Peyer's patch (tissue), 4 donors: ENCODE results near the gene GTPBP10.

Experiments used
- CTCF ChIP-seq, 6 experiments: fragments of 450-650 bp in 4 of 6; fragments of 200-600 bp in 2 of 6; sonication (generic) in 1 of 6; IDR thresholded peaks; one replicate each; pipeline ENCODE4 v1.5.1; 2017 to 2019; ENCODE audit warnings: antibody characterized with exemption in 6 of 6, mild to moderate bottlenecking in 3 of 6, moderate library complexity in 1 of 6
- POLR2A ChIP-seq, 2 donors: fragments of 450-650 bp; IDR thresholded peaks; one replicate each; pipeline ENCODE4 v1.5.1; 2017; ENCODE audit warnings: antibody characterized with exemption in 2 of 2, mild to moderate bottlenecking in 2 of 2, moderate library complexity in 2 of 2

- TF ChIP-seq CTCF (IDR thresholded peaks at IDR 0.05) (no peak), POLR2A (IDR thresholded peaks at IDR 0.05) (no peak)
Observed at GRCh38 chr7:90409667-90410066, 63.2 kb downstream of the GTPBP10 start.
